ENCODE results near the gene STK33. TPM values are rescaled to one million over a fixed set of nuclear protein-coding genes. Genes with fewer than 3 reads are reported as not detected.

The STK33 gene
- total RNA-seq, 3 donors from 2014 or later, result 0.33 to 2.4 (median 1.2) TPM

GRCh38 chr11:8459711-8460399 is 134.2 kb downstream of the STK33 start:
- no peak for TF ChIP-seq POLR2A (IDR thresholded peaks at IDR 0.05)
- TF ChIP-seq POLR2AphosphoS5 (IDR thresholded peaks at IDR 0.05), result no peak
- TF ChIP-seq CTCF (IDR thresholded peaks at IDR 0.05), result no peak
- H3K4me1 ChIP-seq, result no peaks in the 10 kb centered on the region
- H3K4me3 ChIP-seq, result no peak overlapping the region
- intact Hi-C loops (cut with DNase I; ENCODE audit: low total_unique reads), result no loop called here
- DNase-seq (ENCODE audit: low spot score in 2 of 2), result no peak
- no peaks in the 10 kb centered on the region for H3K9me3 ChIP-seq
- H3K36me3 ChIP-seq, result no peaks in the 10 kb centered on the region
- H3K27me3 ChIP-seq, result no peaks in the 10 kb centered on the region
- H3K27ac ChIP-seq, result no peak overlapping the region

- TF ChIP-seq POLR2A (IDR thresholded peaks at IDR 0.05) (no peak), POLR2AphosphoS5 (IDR thresholded peaks at IDR 0.05) (no peak), CTCF (IDR thresholded peaks at IDR 0.05) (no peak)
- H3K36me3 ChIP-seq, result no peaks in the 10 kb centered on the region
- H3K4me1 ChIP-seq, result no peaks in the 10 kb centered on the region
- H3K27me3 ChIP-seq, result no peaks in the 10 kb centered on the region
- DNase-seq (ENCODE audit: low spot score in 2 of 2), result no peak
- no peak overlapping the region for H3K4me3 ChIP-seq
- H3K9me3 ChIP-seq, result no peaks in the 10 kb centered on the region
- no peak overlapping the region for H3K27ac ChIP-seq
- intact Hi-C loops (cut with DNase I; ENCODE audit: low total_unique reads), result no loop called here
Observed at GRCh38 chr11:8442301-8442700, 151.7 kb downstream of the STK33 start.

DNA sequence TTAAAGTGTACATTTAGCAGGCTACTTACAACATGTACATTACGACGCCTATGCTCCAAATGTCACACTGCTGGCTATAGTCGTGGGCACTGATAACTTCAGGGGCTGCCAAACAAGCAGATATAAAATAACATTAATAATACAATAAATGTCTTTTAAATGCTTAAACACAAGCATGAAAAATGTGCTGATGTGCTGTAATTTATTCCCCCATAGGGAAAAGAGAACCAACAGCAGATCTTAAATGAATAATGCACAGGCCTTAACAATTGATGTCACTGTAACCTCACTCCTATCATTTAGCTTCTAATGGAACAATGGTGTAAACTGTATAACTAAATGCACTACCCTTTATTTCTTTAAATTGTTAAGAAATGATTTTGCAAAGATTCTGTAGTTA is 153.4 kb downstream of the STK33 start:
- no peaks in the 10 kb centered on the region for H3K9me3 ChIP-seq

DNA sequence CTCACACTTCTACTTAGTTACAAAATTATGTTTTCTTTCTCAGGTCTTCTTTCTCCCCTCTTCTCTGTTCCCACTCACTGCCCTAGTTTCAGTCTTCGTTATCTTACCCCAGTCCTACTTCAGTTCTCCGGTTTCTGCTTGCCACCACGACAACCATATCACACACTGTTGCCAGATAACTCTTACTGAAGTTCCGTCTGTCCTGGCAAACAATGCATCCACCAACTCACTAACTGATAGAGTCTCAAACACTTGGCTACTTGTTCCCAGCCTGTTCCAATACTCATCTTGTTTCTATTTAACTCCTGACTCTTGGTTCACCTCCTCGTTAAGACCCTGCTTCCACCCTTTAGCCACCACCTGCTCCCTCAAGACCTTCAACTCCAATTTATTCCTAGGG is 164.5 kb downstream of the STK33 start:
- no peak for DNase-seq (ENCODE audit: low spot score in 2 of 2)
- H3K9me3 ChIP-seq, result no peaks in the 10 kb centered on the region
- no peaks in the 10 kb centered on the region for H3K27me3 ChIP-seq
- TF ChIP-seq CTCF (IDR thresholded peaks at IDR 0.05), result no peak
- no peak for TF ChIP-seq POLR2AphosphoS5 (IDR thresholded peaks at IDR 0.05)
- TF ChIP-seq POLR2A (IDR thresholded peaks at IDR 0.05), result no peak
- H3K4me3 ChIP-seq, result no peak overlapping the region
- H3K36me3 ChIP-seq, result no peaks in the 10 kb centered on the region
- H3K4me1 ChIP-seq, result no peaks in the 10 kb centered on the region
- intact Hi-C loops (cut with DNase I; ENCODE audit: low total_unique reads), result no loop called here
- H3K27ac ChIP-seq, result no peak overlapping the region

More for the DNA sequence above, 153.4 kb downstream of the STK33 start:
- Histone ChIP-seq H3K36me3 (no peaks in the 10 kb centered on the region), H3K4me3 (no peak overlapping the region), H3K27ac (no peak overlapping the region), H3K4me1 (no peaks in the 10 kb centered on the region), H3K27me3 (no peaks in the 10 kb centered on the region)
- intact Hi-C loops (cut with DNase I; ENCODE audit: low total_unique reads), result no loop called here
- no peak for DNase-seq (ENCODE audit: low spot score in 2 of 2)
- TF ChIP-seq POLR2AphosphoS5 (IDR thresholded peaks at IDR 0.05), result no peak
- TF ChIP-seq POLR2A (IDR thresholded peaks at IDR 0.05), result no peak
- no peak for TF ChIP-seq CTCF (IDR thresholded peaks at IDR 0.05)

DNA sequence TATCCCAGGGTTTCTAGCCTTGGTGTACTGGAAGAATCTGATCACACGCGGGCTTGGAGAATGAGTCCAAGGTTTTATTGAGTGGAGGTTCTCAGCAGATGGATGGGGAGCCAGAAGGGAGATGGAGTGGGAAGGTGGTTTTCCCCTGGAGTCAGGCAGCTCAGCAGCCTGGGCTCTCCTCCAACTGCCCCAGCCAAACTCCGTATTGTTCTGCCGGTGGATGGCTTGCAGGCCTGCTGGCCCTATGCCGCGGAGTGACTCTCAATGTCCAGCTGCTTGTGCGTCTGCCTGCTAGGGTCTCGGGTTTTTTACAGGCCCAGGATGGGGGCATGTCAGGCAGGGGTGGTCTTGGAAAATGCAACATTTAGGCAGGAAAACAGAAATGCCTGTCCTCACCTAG is 168.0 kb downstream of the STK33 start:
- Histone ChIP-seq H3K4me1 (no peaks in the 10 kb centered on the region), H3K27ac (no peak overlapping the region), H3K36me3 (no peaks in the 10 kb centered on the region), H3K27me3 (no peaks in the 10 kb centered on the region), H3K4me3 (no peak overlapping the region), H3K9me3 (no peaks in the 10 kb centered on the region)
- no peak for DNase-seq (ENCODE audit: low spot score in 2 of 2)
- no peak for TF ChIP-seq POLR2A (IDR thresholded peaks at IDR 0.05)
- intact Hi-C loops (cut with DNase I; ENCODE audit: low total_unique reads), result no loop called here
